Effector CD4-positive, alpha-beta T cell (primary cell): ENCODE data around the gene PTGES2.

Experiments used
- DNase-seq: peaks from one replicate; pipeline ENCODE4 v3.0.0-alpha.2; 2020
- total RNA-seq: gene quantifications from one replicate; lab custom pipeline; 2026; lab: John Stamatoyannopoulos, UW

Gene PTGES2
- total RNA-seq: 45.6 reads per million, percentile 66 among the genes with 10 or more reads in this experiment

GRCh38 chr9:128127568-128127989, at the start of gene PTGES2:
TSS of gene PTGES2 (minus strand) at chr9:128127729. CDS start at chr9:128127717, 12 bp downstream.
- DNase-seq: peak; percentile 76

DNA sequence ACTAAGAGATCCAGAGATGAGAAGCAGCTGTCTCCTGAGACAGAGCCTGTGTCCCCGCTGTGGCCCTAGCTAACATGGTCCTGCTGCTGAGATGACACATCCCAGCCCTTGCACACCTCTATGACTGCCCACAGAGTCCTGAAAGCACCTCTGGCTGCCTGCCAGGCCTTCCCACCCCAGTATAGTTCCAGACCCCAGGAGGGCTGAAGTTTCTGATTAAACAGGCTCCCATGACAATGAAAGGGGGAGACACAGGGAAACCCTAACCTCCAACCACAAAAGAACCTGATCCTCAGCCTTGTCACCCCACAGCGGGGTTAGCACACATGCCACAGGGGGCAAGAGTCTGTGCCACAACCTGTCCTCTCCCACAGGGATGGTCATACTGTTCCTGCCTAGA, 48.2 kb upstream of the PTGES2 start:
- DNase-seq: no peak

DNA sequence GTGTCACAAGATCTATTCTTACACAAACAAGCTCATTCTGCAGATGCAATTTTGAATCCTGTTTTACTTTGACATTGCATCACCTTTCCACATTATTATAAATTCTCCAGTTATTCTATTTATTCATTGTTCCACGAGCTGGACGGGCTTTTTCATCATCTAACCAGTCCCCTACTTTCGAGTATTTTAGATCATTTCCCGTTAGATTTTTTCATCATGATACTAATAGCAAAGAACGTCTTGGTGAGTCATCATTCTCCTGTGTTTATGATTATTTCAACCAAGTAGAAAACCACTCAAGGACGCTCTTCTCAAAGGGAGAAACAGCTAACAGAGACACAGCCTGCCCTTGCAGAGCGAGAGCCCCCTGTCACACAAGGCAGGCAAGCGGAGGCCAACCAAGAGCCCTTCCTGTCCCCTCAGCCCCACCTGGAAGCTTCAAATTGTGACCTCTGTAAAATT, 47.6 kb upstream of the PTGES2 start:
- no peak for DNase-seq

GRCh38 chr9:128174062-128174461, 46.5 kb upstream of the PTGES2 start:
- DNase-seq: no peak

- DNase-seq: no peak
Observed at GRCh38 chr9:128169925-128170324, 42.4 kb upstream of the PTGES2 start.

DNA sequence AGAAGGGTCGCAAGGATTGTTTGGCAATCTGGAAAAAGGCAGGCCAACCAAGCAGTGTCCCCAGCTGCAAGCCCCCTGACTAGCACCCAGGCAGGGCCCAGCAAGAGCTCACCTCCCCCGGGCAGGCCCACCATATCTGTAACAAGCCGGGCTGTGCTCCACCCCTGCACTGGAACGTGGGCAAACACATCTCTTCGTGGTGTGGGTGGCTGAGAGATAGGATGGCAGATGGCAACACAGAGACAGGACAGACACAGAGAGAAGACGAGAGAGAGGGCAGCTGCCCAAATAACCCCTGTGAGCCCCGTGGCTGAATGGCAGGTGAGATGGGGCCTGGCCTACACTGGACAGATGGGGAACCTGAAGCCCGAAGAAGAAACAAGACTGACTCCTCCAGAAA, 42.0 kb upstream of the PTGES2 start:
- no peak for DNase-seq

GRCh38 chr9:128168731-128169308, 41.3 kb upstream of the PTGES2 start:
- DNase-seq: no peak

GRCh38 chr9:128167209-128167608, 39.7 kb upstream of the PTGES2 start:
- no peak for DNase-seq

GRCh38 chr9:128166169-128166568, 38.6 kb upstream of the PTGES2 start:
- no peak for DNase-seq

- no peak for DNase-seq
Observed at GRCh38 chr9:128164307-128164885, 36.9 kb upstream of the PTGES2 start.

GRCh38 chr9:128163523-128164306, 36.2 kb upstream of the PTGES2 start:
- no peak for DNase-seq

DNA sequence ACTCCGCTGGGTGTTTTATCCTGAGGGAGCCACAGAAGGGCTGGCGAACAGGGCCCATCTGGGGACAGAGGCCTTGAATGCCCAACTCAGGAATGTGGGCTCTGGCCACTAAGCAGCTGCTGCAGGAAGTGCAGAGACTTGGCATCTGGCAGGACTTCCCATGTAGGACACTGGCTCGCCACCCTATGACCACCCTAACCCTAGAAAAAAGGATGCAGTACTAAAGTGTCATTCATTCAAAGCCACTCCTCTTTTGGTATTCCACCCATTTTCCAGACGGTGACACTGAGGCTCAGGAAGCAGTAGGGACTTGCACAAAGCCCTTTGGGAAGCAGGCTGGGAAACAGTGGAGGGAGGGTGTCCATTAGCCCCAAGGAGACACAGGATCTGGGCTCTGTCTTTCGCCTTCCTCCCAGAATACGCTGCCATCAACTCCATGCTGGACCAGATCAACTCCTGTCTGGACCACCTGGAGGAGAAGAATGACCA, 35.5 kb upstream of the PTGES2 start:
- DNase-seq: no peak

DNA sequence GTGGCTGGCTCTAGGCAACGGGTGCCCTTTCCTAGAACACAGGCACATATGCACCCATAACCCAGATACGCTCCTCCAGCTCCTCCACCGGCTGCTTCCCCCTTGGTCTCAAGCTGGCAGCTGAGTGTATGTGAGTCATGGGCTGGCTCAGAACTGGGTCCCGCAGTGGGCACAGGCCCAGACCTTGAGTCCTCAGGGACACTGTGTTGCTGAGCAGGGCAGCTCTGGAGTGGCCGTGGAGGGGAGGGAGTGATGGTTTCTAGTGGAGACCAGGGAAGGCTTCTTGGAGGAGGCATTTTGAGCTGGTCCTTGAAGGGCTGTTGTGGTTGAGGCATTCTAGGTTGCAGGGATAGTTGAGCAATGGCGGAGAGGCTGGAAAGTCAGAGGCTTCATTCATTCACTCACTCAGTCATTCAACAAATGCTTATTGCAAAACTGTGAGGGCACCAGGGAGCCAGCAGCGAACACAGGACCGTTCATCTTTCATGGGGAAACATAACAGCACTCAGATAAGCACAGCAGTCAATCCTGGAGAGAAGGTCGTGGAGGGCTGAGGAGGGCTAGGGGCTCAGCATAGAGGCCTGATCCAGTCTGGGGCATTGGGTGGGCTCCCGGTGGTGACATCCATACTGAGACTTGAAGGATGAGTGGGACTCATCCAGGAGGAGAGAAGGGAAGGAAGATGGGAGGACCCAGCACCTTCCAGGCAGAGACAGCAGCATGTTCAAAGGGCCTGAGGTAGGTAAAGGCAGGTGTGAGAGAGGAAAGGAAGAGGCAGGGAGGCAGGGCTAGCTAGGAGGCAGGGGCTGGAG, 34.9 kb upstream of the PTGES2 start:
- DNase-seq: no peak

GRCh38 chr9:128161215-128161902, 33.8 kb upstream of the PTGES2 start:
- no peak for DNase-seq

DNA sequence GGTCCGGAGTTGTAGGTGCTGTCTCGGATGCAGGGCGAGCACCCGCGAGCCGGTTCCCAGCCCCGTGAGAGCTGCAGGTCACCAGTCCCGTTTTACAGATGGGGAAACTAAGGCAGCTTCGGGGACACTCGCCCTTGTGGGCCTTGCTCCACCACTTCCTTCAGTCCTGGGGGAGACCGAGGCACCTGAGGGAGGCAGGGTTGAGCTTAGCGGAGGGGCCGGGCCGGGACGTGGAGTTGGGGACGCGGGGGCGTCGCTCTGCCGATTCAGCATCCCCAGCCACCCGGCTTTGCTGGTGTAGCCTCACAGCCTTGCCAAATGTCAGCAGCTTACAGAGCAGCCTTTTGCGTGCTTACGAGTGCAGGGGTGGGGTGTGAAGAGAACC, 33.1 kb upstream of the PTGES2 start:
- DNase-seq: no peak

DNA sequence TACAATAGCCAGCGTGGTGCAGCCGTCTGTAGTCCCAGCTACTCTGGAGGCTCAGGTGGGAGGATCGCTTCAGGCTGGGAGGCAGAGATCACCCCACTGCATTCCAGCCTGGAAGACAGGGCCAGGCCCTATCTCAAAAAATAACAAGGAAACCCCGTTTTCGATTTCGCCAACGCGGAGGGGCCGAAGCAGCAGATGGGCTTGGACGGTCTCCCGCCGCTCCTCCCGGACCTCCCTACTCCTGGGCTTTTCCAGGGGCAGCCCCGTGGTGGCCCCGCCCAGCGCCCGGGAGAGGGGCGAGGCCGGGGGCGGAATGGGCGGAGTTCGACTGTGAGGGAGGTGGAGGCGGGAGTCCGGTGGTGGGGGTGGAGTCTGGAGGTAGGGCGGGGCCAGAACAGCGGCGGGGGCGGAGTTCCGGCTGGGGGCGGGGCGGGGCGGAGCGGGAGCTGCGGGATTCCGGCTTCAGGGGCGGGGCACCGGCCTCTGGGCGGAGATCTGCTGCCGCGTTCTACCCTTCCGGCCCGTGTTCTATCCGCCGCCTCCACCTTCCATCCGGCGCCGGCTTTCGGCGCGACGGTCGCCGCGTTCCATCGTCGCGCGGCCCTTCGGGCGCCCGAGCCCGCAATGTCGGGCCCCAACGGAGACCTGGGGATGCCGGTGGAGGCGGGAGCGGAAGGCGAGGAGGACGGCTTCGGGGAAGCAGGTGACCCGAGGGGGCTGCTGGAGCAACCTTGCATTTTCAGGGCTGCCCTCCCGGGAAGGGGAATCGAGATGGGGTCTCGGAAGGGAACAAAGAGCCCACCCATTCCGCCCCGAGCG, 32.5 kb upstream of the PTGES2 start, which contains the start of gene BBLN:
Gene BBLN, plus strand, starts transcription at position 482 of the 819 bp plus-strand sequence. Its CDS starts 143 bp downstream, at position 625.
- DNase-seq: peak; percentile 89

GRCh38 chr9:128159522-128159783, 31.9 kb upstream of the PTGES2 start:
- DNase-seq: peak; percentile 41

- no peak for DNase-seq
Observed at GRCh38 chr9:128155736-128156500, 28.4 kb upstream of the PTGES2 start.

GRCh38 chr9:128153947-128154695, 26.6 kb upstream of the PTGES2 start:
- no peak for DNase-seq
